GM18870 (cell line): ENCODE data around the gene TPSD1.
"Not testable (repeated sequence)": the region's sequence is repeated elsewhere in the genome, so short reads cannot be mapped to it uniquely, and the experiment has no call there.

ENCODE experiments used
- ATAC-seq: cut with Tn5 transposase; IDR thresholded peaks from one replicate; pipeline ENCODE4 v1.9.1; 2021; ENCODE audit warnings: moderate library complexity; ENCODE audit not compliant: unreplicated experiment

Gene TPSD1

DNA sequence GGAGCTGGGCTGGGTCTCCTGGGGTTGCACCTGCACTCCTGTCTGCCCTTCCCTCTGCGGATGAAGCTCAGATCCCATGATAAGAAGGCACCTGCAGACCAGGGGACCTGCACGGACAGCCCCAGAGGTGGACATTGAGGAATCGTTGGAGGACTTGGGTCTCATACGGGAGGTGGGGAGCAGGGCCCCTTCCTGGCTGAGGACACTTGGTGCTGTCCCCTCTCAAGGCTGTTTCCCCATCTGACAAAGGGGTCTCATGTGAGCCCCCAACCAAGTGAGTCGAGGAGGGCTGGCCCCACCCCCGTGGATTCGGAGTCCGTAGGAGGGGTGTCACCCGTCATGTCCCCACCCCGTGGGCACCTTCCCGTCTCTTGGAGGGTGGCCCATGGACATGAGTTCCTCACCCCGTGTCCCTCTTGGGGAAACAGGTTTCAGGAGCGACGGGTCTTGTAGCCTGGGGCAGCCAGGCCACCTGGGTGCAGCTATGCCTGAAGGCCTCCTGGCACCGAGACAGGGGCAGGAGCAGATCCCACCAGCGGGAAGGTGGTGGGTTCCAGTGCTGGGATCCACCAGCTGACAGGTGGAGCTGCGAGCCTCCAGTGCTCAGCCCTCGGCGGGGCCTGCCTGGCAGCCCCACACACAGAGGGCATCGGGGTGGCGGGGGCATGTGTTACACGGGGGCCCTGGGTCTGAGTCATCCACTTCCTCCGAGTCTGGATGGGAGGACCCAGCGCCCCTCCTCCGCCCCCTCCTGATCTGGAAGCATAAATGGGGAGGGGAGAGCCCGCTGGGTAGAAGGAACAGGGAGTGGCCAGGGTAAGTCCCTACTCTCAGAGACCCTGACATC, at the start of gene TPSD1:
TPSD1 (plus strand) TSS at position 794 of the 847 bp plus-strand sequence. CDS start 212 bp downstream, outside the sequence.
- not testable (repeated sequence) for ATAC-seq

DNA sequence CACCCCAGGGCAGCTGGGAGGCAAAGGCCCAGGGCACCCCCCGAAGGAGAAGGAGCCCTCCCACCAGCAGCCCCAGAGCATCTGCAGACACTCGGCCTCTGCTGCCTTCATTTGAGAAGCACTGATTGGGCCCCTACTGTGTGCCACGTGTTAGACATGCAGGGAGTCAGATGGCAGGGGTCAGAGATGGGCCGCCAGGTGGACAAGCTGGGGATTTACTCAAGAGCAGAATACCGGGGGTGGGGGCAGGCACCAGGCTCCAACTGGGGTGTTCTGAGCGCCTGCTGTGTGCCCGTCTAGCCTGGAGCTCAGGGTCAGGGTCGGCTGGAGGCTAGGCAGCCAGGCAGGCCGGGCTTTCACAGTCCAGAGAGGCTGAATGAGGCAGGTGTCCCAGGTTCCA, 49.5 kb upstream of the TPSD1 start:
- ATAC-seq: no peak

DNA sequence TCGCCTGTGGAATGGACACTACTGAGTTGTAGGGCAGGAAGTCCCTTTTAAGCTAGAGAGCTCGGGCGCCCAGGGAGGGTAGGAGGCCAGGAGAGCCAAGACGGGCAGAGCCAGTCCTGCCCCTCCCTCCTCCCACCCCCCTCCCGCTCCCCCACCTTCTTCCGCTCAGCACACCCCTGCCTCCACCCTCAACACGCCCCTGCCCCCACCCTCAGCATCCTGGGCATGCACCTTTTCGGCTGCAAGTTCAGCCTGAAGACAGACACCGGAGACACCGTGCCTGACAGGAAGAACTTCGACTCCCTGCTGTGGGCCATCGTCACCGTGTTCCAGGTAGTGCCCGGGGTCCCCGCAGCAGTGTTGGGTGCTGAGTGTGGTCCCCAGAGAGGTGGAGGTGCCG, 49.1 kb upstream of the TPSD1 start:
- no peak for ATAC-seq

DNA sequence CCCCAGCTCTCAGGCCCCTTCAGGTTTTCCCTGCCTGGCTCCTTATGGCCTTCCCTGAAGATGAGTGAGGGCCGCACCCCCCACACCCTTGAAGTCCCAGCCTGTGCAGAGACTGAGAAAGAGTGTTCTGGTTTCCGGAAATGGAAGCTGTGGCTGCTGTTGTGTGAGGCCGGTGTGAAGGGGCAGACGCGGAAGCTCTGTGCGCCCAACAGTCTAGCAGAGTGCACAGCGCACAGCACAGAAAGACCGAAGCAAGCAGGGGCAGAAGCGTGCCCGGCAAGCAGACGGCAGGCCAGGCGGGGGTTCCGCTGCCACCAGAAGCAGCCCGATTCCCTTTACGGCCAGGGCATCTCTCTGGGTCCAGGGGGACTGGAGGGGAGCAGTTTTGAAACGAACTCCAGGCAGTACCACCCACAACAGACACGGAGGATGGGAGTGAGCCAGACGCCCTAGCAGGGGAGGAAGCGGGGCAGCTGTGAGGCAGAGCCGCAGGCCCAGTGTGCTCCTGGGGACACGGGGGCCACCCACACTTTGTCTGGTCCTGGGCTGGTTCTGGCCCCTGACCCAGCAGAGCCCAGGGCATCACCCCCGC, 47.5 kb upstream of the TPSD1 start:
- ATAC-seq: no peak

DNA sequence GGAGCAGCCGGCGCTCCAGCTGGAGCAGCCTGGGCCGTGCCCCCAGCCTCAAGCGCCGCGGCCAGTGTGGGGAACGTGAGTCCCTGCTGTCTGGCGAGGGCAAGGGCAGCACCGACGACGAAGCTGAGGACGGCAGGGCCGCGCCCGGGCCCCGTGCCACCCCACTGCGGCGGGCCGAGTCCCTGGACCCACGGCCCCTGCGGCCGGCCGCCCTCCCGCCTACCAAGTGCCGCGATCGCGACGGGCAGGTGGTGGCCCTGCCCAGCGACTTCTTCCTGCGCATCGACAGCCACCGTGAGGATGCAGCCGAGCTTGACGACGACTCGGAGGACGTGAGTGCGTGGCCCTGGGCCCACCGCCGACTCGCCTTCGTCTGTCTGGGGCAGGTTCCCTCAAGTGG, 46.8 kb upstream of the TPSD1 start:
- ATAC-seq: no peak

DNA sequence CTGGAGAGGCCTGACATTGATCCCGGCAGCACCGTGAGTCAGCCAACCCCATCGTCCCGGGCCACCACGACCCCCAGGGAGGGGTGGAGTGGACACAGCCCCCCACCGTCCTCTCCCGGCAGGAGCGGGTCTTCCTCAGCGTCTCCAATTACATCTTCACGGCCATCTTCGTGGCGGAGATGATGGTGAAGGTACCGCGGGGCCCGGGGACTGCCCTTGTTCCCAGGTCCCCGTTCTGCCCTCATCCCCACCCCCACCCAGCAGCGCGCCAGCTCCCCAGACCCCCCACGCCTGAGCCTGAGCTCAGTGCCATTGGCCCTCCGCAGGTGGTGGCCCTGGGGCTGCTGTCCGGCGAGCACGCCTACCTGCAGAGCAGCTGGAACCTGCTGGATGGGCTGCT, 45.4 kb upstream of the TPSD1 start:
- no peak for ATAC-seq

DNA sequence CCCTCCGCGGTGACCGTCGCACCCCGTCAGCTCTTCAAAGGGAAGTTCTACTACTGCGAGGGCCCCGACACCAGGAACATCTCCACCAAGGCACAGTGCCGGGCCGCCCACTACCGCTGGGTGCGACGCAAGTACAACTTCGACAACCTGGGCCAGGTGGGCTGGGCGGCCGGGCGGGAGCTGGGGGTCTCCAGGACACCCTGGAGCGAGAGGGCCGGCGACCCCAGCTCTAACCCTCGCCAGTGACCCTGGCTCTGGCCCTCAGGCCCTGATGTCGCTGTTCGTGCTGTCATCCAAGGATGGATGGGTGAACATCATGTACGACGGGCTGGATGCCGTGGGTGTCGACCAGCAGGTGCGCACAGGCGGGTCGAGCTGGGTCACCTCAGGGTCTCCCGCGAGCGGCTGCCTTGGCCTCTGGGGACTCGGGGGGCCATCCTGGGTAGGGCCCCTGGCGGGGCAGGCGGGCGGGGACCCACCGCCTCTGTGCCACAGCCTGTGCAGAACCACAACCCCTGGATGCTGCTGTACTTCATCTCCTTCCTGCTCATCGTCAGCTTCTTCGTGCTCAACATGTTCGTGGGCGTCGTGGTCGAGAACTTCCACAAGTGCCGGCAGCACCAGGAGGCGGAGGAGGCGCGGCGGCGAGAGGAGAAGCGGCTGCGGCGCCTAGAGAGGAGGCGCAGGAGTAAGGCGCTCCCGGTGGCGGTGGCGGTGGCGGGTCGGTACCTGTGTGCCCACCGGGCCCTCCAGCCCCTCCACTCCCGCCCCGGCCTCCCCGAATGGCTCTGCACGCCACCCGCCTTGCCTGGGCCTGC, 44.2 kb upstream of the TPSD1 start:
- no peak for ATAC-seq

DNA sequence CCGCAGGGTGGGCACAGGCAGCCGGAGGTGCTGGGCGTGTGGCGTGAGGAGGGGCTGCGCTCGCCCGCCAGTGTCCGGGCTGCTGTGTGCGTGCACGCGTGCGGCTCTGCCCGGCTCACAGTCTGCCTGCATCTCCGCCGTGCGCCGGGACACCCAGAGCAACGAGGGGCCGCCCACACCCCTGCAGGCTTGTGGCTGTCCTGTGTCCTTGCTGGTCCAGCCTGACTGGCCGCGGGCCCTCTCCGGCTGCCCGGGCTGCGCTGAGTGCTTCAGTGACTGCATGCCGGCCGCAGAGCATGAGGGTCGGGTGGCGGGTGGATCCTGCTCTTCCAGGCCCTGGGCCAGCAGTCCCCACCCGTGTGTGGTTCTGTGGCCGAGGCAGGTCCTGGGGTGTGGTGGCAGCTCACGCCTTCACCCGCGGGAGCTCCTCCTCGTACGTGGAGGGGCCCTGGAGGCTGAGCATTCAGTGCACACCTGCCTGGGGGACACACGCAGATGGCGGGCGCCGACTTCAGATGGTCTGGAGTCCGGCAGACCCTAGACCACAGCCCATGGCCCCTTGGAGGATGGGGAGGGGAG, 43.2 kb upstream of the TPSD1 start:
- ATAC-seq: no peak

DNA sequence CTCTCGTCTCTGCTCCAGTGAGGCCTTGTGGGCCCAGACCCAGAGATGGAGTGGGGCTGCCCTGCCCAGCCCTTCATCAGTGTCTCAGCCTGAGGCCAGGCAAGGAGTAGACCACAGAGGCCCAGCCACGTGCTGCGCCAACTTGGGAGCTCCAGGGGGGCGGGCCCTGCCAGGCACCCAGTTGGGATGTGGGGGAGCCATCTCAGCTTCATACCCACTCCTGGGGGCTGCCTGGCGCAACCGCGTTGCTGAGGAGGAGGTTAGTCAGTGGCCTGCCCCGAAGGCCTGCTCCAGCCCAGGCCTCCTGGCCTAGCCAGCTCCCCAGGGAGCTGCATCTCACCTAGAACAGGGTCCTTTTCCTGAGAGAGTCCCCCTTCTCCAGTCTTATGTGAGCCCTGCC, 42.6 kb upstream of the TPSD1 start:
- ATAC-seq: no peak

DNA sequence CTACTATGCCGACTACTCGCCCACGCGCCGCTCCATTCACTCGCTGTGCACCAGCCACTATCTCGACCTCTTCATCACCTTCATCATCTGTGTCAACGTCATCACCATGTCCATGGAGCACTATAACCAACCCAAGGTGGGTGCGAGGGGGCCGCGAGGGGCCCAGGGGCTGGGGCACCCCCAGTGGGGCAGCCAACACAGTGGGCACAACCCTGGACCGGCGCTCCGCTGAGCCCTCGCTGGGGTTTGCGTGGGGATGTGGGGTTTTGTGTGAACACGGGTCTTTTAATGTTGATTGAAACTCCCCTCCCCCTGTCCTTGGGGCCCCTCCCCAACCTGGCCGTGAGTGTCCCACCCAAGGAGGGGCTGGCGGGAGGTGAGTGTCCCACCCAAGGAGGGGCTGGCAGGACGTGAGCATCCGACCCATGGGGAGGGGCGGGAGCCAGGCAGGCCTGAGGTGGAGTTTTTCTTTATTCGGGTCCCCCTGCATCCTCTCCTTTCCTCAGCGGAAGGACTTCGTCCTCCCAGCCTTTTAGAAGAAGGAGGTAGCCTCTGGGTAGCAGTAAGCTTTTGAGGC, 42.0 kb upstream of the TPSD1 start:
- ATAC-seq: no peak

DNA sequence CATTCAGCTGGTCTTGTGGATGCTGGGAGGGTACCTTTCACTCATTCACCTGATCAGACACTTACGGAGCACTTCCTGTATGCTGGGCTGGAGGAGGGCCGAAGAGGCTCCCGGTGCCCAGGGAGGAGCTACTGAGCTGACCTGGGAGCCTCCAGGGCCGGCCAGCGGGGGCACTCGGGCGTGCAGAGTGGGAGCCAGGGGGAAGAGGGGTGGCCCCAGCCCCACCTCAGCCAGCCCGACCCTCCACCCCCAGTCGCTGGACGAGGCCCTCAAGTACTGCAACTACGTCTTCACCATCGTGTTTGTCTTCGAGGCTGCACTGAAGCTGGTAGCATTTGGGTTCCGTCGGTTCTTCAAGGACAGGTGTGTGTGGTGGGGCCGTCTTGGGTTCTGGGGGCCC, 41.1 kb upstream of the TPSD1 start:
- ATAC-seq: no peak

DNA sequence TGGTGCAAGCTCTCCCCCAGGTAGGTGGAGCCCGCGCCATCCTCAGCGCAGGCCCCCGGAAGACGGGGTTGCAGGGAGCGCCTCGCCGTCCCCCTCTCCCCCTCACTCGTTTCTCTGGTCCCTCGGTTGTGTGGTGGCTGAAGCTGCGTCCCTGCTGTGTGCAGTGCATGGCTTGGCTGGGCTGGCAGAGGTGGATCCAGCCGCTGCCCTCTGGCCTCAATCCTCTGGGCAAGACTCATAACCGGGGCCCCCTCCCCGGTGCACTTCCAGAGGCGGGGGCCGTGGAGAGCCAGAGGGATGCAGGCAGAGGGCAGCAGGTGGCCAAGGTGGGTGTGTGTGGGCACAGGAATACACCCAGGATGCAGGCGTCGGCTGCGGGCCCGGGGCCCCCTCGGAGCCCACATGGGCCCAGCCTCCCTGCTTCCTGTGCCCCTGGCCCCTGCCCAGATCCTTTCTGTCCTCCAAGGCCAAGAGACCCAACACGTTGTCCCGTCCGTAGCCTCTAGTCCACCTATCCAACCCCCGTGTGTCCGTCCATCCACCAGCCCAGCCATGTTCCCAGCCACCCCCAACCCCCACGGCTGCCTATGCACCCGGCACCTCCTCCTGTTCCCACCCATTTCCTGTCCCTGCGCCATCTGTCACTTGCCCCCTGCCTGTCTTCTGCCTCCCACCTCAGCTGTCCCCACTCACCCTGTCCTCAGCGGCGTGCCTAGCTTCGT, 40.1 kb upstream of the TPSD1 start:
- no peak for ATAC-seq

DNA sequence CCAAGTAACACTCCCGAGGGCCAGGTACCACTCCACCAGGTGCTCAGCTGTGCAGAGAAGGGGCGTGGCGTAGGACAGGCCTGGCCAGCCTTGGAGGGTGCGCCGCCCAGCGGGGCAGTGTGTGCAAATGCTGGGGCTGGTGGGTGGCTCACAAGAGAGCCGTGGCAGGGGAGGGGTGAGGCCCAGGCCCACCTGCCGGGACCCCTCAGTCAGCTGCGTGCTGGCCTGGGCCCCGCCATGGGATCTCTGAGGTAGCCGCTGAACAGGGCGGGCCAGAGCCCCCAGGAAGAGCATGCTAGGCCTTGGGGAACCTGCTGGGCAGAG, 39.6 kb upstream of the TPSD1 start:
- ATAC-seq: no peak

DNA sequence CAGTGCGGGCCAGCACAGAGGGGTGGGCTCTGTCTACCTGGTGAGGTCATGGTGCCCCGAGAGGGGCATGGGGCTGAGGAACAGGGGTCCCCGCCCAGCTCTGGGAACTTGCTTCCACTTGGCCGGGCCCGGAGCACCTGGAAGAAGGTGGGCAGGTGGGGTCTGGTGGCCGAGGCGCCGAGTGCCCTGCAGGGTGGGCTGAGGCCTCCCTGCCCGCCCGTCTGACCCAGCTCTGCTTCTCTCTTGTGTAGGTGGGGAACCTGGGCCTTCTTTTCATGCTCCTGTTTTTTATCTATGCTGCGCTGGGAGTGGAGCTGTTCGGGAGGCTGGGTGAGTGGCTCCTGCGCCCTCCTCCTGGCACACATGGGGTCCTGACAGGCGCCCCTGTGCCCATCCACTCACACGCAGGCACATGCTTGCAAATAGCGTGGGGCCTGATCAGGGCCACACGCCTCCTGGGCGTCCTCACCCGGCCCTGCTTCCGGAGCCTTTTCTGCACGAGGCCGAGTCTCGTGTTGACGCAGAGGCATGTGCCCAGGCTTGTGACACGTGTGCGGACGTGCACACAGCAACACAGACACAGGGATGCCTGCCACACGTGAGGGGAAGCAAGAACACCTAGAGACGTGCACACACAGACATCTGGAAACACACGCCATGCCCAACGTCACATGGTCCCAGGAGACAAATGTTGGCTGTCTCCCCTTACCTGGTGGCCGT, 39.0 kb upstream of the TPSD1 start:
- no peak for ATAC-seq

DNA sequence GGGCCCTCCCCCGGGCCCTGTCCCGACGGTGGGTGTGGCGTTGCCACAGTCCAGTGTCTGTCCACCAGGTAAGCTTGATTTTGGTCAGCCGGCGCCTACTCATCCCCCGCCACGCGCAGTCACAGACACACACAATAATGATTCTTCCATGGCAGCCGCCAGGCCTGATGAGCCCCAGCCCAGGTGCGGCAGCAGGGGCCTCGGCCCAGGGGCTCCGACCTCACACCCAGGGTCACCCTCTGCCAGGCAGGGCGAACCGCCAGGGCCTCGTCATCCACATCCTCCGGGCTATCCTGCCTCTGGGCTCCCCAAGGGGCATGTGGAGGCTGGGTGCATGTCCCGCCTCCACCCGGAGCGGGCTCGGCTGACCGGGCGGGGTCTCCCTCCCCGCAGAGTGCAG, 38.3 kb upstream of the TPSD1 start:
- ATAC-seq: no peak

DNA sequence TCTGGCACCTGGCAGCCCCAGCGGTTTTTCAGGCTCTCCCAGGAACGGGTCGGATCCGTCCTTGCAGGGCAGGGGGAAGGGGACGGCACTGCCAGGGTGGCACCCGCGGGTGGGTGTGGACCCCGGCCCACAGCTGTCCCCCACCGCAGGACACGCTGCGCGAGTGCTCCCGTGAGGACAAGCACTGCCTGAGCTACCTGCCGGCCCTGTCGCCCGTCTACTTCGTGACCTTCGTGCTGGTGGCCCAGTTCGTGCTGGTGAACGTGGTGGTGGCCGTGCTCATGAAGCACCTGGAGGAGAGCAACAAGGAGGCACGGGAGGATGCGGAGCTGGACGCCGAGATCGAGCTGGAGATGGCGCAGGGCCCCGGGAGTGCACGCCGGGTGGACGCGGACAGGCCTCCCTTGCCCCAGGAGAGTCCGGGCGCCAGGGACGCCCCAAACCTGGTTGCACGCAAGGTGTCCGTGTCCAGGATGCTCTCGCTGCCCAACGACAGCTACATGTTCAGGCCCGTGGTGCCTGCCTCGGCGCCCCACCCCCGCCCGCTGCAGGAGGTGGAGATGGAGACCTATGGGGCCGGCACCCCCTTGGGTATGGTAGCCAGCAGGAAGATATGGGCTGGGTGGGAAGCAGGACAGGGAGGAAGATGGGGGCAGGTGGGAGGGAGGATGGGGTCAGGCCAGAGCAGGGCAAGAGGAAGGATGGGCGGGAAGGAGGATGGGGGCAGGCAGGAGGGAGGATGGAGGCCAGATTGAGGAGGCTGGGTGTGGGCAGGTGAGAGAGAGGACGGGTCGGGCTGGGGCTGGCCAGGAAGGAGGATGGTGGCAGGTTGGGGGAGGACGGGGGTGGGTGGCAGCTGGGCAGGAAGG, 37.6 kb upstream of the TPSD1 start:
- ATAC-seq: no peak

DNA sequence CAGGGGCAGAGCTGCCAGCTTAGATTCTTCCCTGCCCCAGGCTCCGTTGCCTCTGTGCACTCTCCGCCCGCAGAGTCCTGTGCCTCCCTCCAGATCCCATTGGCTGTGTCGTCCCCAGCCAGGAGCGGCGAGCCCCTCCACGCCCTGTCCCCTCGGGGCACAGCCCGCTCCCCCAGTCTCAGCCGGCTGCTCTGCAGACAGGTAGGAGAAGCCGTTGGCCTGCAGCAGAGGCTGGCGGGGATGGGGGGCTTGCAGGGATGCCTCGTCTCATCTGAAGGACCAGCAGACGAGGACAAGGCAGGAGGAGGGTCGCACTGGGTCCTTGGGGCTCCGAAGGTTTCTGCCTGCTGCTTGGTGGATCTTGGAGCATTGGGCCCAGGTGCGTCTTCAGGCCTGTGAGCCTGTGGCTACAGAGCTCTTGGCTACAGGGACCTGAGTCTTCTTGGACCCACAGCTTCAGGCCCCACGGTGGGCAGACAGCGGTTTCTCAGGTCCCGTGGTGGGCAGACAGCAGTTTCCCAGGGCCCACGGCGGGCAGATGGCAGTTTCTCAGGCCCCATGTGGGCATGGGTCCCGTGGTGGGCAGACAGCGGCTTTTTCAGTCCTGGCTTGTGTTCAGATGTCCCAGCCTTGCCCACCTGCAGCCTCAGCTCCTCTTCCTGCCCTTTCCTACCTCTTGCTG, 36.8 kb upstream of the TPSD1 start:
- ATAC-seq: no peak

DNA sequence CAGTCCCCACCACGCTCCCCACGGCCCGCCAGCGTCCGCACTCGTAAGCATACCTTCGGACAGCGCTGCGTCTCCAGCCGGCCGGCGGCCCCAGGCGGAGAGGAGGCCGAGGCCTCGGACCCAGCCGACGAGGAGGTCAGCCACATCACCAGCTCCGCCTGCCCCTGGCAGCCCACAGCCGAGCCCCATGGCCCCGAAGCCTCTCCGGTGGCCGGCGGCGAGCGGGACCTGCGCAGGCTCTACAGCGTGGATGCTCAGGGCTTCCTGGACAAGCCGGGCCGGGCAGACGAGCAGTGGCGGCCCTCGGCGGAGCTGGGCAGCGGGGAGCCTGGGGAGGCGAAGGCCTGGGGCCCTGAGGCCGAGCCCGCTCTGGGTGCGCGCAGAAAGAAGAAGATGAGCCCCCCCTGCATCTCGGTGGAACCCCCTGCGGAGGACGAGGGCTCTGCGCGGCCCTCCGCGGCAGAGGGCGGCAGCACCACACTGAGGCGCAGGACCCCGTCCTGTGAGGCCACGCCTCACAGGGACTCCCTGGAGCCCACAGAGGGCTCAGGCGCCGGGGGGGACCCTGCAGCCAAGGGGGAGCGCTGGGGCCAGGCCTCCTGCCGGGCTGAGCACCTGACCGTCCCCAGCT, 35.7 kb upstream of the TPSD1 start:
- ATAC-seq: no peak
